ENCODE results near the gene GOT1.

The GOT1 gene

DNA sequence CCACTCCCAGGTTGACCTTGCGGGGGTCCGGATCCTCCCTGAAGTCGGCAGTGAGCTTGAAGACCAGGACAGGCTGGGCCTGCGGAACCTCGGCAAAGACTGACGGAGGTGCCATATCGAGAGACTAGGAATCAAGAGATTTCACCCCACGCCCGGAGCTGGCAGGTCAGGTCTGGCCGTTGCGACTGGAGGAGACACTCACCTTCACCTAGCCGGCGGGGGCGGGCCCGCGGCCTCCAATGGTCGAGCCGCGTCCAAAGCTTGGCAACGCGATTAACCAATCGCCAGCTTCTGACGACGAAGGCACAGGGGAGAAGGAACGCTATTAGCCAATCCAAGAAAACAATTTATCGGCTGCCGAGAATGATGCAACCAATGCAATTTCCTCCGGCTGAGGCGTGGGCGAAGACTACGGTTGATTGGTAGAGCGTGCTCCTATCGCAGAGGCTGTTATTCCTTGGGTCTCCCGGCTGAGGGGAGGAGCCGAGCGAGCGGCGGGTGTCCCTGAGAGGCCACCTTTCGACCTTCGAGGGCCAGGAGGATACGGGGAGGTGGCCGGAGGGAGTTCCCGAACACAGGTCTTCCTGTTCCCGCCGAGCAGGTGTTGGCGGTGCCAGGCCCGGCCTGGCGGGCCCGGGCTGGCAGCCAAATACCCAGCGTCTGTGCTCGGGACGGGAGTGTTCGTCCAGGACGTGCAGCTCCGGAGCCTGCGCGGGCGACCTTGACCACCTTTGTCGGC is at the start of gene GOT1:
GOT1 (minus strand) TSS at position 174 of the 739 bp plus-strand sequence; CDS start at position 115, 59 bp downstream.
- peak; percentile 91 for DNase-seq (ENCODE audit: low read depth)

DNA sequence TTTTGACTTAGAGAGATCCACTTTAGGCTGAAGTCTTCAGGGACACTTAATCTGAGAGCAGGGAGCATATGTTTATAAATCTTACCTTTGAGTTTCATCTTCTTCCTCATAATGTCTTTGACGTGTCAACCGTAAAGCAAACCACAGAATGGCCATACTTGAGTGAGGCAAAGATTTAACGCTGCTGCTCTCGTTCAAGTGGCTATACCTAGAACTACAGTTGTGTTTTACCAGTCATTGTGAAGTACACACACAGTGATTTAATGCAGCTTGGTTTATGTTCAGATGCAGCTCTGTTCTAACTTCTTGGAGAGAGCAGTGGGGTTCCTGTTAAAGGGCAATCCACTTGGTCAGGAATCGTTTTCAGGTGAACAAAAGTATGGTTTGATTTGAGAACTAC is 39.9 kb upstream of the GOT1 start:
- DNase-seq (ENCODE audit: low read depth), result no peak

DNA sequence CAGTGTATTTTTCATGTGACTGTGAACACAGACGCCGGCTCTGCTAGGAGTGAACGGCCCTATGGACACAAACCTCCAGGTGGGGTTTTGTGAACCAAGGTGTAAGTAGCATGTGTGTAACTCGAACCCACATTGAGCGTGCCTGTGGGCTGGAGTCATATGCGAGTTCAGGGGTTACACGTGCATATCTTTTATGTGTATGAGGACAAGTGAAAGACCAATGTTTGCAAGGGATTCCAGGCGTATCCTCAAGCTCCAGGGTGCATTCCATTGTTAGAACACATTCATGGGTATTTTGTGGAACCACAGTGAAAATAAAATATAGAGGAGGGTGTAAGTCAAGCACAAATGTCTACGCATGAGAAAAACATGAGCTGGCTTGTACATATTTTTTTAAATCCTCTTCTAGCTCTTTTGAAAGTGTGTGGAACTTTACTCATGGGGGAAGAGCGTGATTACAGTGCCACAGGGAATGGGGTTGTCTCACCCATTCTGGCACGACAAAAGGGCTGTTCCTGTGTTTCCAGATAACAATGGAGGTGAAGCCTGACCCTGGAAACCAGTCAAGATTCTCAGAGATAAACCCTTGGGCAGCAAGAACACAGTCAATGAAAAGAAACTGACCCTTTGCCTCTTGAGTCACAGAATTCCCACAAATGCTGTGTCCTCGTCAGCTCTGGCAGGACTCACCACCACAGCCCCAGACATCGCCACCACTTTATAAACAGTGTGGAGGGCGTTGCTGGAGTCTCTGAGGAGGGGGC is 37.0 kb upstream of the GOT1 start:
- no peak for DNase-seq (ENCODE audit: low read depth)

DNA sequence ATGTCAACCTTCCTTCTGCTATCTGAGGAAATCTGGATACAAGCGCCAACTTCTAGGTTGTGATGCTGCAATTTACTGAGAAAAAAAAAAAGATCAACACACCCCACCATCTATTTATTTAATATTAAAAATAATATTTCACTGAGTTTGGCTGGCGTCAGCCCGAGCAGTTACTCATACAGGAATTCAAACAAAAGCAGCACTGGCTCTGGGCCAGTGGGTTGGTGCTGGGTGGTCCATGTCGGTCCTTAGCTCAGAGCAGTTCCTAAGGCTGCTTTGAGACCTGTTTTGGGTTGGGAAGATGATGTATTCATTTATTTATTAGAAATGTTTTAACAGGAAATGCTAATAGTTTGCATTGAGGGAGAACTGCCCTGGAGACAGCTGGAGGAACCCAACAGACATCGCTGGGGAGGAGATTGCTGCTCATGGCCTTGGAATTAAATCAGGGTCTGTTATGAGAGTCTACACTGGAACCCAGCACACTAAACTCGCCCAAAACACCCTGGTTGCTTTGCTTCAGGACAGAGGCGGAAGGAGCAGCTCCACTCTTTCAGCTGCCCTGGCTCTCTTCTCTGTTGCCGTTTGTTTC is 36.3 kb upstream of the GOT1 start:
- no peak for DNase-seq (ENCODE audit: low read depth)

DNA sequence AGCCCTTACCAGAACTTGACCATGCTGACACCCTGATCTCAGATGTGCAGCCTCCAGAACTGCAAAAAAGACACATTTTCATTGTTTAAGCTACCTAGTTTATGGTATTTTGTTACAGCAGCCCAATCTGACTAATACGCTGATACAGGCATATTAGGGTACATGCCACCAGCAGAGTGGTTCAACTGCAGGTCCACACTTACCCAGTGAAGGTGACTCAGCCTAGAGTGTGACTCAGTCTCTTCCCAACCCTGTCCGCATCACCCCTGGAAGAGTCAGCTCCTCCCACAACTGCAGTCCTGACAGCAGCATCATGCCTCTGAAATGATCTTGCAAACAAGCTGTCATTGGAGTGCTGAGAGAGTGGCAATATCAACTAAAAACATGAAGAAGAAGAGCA is 30.8 kb upstream of the GOT1 start:
- DNase-seq (ENCODE audit: low read depth), result no peak

DNA sequence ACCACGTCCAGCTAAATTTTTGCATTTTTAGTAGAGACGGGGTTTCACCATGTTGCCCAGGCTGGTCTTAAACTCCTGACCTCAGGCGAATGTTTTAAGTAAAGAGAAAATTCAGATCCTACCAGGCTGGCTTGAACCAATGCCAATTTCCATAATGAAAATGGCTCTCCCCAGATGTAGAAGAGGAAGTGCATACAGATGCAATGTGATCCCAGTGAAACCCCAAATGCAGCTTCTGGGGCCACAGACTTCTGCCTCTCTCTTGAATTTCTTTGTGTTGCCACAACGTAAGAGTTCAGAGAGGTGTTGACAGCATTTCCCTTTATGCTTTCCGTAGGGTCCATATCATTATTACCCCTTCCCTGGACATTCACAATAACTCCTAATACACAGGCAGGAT is 29.6 kb upstream of the GOT1 start:
- DNase-seq (ENCODE audit: low read depth), result no peak

DNA sequence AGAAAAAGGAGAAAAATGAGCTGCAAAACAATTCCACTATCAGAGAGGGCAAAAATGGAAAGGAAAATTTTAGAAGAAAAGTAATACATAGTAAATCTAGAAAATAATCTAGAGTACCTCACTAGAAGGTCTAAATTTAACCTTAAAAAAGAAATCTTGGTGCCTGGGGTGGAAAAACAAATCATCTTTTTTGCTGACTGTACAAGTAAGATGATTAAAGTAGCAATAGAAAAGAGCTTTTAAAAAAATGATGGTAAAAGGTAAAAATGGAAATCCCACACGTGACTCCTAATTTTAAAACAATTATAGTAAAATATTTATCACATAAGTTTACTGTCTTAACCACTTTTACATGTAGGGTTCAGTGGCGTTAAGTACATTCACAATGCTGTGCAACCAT is 28.8 kb upstream of the GOT1 start:
- no peak for DNase-seq (ENCODE audit: low read depth)

DNA sequence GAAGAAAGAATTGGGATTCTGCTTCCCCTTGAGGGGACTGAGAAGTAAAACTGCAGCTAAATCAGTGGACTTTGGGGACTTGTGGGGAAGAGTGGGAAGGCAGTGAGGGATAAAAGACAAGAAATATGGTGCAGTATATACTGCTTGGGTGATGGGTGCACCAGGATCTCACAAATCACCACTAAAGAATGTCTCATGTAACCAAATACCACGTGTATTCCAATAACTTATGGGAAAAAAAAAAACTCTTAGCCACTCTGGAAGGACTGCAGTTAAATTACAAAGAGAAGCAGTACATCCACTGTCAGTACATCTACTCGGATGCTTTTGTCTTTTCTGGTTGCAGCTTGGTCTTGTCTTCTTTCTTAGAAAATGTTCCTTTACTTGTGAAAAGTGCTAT is 27.4 kb upstream of the GOT1 start:
- DNase-seq (ENCODE audit: low read depth), result no peak

DNA sequence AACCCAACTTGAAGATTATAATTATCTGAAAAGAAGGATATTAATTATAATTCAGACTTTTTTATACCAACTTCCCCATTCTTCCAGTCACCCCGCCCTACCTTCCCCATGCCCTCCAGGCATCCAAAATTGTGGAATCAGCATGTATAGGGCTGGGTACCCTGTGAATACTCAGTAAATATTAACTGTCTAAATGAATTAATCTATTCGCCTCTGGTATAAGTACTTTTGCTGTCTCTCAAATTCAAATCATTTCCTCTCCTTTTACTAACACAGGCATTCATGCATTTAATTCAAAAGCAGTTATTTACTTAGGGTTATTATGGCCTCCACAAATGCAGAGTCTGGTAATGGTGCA is 26.5 kb upstream of the GOT1 start:
- no peak for DNase-seq (ENCODE audit: low read depth)

DNA sequence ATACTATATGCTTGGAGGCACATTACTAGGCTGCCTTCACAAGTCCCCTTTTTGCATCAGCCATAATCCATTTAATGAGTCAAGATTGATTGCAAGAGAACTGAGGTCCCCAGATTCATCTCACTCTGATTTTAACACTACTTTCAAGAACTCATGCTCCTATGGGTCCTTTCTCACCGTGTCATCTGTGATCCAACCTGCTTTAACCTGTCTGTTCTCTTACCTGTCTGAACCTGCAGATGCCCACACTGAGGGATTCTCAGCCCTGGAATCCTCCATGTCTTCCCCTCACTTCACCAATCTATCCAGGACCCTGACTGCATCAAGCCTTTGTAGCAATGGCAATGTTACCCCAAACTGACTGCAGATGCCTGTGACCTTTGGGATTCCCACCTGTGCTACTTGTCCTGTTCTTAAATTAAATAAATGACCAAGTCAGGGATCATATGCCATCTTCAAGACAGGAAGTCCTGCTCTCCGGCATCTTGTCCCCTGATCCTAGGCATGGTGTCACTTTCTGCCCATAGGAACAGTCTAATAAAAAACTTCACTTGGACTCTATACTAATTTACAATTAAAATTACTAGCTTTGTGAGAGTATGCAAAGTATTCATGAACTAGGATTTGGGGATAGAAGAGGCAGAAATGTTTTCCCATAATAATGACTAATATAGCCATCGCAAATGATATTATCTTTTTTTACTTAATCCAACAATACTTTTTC is 25.9 kb upstream of the GOT1 start:
- no peak for DNase-seq (ENCODE audit: low read depth)

DNA sequence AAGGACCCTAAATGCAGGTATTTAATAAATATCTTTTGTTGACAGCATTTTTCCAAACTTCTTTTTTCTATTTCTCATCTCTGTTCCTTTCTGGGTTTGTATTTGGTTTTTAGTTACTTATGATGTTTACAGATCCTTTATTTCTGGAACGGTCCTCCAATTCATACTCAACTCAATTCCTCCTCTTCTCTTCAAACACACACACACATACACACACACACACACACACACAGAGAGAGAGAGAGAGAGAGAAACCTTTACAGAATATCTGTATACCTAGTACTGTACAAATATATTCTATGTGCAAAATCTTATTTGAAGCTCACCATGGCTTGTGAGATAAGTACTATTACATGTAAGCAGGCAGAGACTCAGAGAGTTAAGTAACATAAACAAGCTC is 21.6 kb upstream of the GOT1 start:
- no peak for DNase-seq (ENCODE audit: low read depth)

DNA sequence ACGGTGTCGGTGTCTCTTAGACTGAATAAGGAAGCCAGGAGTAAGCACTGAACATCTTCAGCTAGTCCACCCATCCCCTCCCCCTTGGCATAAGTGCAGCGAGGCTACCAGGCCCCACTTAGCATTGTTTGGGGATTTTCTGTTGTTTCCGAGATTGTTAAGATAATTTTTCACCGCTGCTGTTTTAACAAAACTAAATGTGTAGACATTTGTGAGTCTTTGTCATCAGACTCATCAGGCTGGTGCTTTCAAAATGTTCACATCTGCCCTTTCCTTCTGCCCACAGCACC is 21.0 kb upstream of the GOT1 start:
- no peak for DNase-seq (ENCODE audit: low read depth)

DNA sequence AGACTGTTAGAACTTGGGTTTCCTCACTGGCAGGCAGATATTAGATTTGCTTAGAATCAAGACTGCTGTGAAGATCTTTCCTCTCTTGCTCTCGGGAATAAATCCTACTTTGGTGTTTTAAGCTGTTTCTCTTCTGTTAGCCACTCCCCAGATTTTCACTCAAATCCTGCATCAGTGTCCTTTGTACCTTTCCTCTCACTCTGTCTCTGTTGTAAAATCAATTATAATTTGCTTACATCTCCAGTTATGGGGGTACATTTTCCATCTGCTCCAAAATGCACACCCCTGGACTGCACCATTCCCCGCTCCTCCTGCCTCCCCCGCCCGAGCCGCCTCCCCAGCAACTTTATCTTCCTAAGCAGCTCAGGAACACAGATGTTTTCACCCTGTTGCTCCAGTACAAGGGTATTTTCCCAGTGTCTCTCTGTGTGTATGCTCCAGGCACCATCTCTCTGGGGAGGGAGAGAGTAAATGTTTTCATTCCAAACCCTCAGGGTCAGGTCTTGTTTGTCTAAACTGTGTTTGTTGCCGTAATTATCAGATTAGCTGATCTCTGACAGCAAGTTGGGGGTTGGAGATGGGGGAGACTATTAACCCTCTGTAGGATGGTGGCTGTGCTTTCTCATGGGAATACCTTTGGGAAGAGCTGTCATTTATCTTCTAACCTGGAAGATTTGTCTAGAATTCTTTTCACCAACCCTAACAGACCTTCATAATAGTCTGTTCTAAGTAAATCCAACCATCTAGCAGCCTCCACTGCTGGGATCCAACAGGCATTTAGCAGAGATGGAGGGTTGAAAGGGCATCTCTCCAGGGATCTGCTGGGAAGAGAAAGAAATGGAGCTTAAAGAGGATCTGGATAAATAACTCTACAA is 20.4 kb upstream of the GOT1 start:
- no peak for DNase-seq (ENCODE audit: low read depth)

DNA sequence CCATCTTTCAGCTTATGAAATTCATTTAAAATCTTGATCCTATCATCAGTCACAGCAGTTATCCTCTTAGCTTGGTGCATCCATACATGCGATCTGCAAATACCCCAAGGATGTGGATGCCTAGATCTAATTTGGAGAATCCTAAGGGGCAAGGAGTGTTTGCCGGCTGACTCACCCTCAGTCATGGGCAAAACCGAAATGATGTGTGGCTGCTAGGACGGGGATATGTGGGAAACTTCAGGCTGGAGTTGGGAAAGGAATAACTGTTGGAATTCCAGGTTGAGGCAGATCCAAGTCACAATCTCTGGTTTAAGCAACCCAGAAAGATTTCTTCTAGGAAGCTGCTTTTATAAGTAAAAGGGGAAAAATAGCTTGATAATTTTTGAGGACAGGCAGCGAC is 19.7 kb upstream of the GOT1 start:
- DNase-seq (ENCODE audit: low read depth), result no peak

DNA sequence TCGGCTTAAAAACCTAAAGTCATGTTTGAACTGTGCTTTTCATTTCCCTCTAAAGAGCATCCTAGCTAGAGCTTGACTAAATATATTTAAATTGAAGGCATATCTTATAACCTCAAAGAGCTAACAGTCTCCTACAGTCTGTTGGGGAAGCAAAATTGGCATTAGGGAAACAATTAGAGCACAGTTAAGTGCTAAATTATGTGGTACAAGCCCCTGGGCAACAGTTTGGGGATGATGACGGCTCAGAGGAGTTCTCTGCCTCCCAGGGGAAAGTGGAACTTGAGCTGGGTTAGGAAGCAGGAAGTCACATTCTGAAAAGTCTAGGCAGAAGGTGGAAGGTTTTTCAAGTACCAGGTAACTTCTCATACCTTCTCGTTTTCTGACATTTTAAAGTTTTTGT is 18.6 kb upstream of the GOT1 start:
- no peak for DNase-seq (ENCODE audit: low read depth)

DNA sequence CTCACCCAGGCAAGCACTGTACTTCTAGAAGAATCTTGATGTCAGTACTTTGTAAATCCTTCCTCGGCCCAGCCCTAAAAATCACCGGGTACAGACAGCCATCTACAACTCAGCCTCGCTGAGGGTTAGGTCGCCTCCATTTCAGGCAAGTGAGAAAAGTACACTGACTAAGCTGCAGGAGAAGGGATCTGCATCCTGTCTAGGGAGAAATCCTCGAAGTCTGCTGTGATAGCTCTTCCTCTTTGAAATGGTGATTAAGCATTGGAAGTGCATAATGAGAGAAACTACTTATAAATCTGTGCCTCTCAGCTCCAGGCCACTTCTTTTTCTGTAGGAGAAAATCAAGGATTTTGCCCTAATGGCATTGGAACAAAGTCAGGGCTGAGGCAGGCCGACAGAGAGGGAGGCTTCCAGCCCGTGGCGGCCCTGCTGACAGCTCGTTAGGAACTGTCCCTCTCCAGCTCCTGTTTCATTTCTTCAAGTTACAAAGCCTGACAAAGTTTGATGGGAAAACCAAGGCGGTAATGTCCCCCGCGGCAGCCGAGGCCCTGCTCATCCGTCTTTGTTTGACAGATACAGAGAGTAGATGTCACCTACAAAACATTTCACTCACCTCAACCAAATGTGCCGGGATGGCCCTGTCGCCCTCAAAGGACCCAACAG is 14.1 kb upstream of the GOT1 start:
- DNase-seq (ENCODE audit: low read depth), result no peak

DNA sequence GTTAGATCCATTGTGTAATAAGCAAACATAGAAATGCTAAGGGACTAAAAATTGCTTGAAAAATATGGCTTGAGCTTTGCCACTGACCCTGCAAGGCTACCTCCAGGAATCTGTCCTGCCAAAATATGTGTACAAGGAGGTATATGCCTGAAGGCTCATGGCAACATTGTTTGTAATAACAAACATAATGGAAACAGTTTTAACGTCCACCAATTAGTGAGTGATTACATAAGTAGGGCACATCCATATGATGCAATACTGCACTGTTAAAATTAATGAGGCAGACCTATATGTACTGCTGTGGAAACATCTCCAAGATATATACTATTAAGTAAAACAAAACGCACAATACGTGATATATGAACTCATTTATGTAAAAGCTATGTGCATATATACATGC is 13.1 kb upstream of the GOT1 start:
- DNase-seq (ENCODE audit: low read depth), result no peak

DNA sequence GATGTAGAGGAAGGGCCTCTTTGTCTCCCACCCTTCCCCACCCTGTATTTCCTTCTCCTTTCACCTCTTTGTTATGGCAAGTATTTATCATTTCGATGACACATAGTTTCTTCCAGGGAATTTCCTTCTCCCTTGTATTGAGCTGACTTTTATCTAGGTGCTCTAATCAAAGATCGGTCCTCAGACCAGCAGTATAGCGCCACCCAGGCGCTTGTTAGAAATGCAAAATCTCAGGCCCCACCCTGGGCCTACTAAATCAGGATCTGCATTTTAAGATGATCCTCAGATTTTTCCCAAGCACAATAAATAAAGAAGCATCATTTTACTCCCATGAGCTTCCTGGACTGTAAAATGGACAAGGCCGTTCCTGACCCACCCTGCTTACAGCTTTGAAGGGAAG is 12.0 kb upstream of the GOT1 start:
- no peak for DNase-seq (ENCODE audit: low read depth)

DNA sequence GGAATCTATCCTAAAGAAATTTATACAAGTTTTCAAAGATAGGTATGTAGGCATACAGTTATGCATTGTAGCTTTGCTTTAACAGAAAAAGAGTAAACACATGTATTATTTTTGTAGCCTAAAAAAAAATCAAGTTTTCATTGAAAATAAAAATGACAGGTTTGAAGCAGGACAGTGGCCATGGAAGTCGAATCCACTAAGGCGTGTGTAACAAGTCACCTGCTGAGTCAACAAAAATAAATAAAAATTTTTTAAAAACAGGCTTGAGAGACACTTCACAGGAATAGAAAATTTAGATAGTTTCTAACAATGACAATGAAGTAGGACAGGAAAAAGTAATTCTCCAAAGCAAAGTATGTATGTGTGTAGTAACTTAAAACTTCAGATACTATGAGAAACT is 8.5 kb upstream of the GOT1 start:
- no peak for DNase-seq (ENCODE audit: low read depth)

DNA sequence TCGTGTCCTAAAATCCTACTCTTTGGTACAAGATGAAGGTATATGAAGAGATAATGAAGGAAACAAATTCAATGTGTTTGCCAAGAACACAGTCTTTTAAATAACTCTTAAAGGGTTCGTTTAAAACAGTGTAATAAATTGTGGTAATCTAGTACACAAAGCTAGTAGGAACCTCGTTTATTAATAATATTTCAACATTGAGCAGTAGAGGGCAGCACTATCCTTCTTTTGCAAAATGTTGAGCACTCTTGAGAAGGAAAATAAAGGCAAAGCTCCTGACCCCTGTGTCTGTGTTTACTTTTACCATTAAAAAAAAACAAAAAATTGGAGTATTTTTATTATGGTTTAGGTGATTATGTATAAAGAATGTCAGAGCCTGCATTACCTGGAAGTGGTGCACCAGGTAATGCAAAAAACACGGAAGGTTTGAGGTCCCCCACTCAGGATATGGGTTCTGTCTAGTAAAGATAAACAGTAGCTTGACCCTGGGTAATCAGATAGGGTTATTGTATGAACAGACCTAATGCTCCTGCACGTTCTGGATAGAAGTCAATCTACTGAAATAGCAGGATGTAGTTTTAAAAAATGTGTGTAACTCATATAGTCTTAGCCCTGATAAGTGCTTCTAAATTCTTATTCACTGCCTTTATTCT is 5.7 kb upstream of the GOT1 start:
- DNase-seq (ENCODE audit: low read depth), result no peak

Measured in activated gamma-delta T cell treated with anti-CD3 and anti-CD28 coated beads, Interleukin-2, amount 50 U/mL, for 16 hours (primary cell).